ENCODE results near the gene PTPRE.

DNA sequence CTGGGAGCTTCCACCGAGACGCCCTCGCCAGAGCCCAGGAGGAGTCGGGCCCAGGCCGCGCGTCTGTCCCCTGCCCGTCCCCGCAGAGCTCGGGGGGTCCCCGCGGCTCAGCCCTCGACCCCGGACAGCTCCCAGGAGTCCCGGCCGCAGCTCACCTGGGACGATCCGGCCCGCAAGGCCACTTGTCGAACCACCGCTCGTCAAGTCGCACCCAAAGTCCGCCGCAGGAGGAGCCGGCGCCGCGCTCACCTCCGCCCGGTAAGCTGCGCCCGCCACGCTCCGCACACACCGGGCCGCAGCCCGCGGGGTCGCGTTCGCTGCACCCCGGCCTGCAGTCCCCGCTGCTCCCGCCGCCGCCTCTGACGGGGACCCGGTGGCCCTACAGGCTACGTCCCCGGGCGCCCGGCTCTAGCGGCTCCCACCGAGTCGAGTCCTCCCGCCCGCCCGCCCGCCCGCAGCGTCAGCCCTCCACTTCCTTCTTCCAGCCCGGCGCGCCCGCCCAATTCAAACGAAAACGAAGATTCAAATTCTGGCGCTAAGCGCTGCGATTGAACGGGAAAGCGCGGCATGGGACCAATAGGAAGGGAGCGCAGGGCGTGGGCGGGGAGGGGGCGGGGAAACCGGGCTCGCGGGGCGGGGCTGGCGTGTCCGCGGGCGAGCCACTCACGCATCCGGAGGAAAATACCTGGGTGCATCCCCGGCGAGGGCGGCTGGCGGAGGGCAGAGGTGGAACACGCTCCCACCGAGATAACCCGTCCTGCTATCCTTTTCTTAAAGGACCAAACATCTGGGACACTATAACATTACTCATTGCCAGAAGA is 219.3 kb downstream of the PTPRE start, which contains the start of gene MKI67:
- TF ChIP-seq CTCF (conservative IDR thresholded peaks at IDR 0.05) (no peak), ZFX (IDR thresholded peaks at IDR 0.05) (peak; percentile 81)

All from C4-2B (cell line).